Measurements from ENCODE around the gene ZNF587B. TPM values are rescaled to one million over a fixed set of nuclear protein-coding genes. Genes with fewer than 3 reads are reported as not detected.

The ZNF587B gene
- total and polyA plus RNA-seq, 9 of the 15 experiments (the other 6 are each of a cell fraction or from before 2014, with no cell fraction given): 7.4 to 37.5 (median 20.8) TPM

DNA sequence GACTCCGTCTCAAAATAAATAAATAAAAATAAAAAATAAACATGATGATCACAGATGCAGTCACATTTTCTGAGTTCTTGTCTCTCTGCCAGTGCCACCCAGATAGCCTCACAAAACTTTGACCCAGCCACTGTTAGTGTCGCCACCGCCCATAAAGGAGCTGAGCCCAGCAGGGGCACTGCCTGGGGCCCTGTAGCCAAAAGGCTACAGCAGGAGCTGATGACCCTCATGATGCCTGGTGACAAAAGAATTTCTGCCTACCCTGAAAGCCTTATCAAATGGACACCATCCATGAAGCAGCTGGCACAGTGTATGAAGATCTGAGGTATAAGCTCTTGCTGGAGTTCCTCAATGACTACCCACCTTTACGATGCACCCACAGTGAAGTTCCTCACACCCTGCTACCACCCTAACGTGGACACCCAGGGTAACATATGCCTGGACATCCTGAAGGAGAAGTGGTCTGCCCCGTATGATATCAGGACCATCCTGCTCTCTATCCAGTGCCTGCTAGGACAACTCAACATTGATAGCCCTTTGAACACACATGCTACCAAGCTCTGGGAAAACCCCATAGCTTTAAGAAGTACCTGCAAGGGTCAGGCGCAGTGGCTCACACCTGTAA, 37.9 kb downstream of the ZNF587B start:
- Histone ChIP-seq H3K36me3 (ENCODE audit: control insufficient read depth, insufficient read depth, low read length) (peaks cover 41% of the 10 kb centered on the region), H3K9ac (ENCODE audit: insufficient read depth in 1 of 2, low read depth in 2 of 2, low read length in 2 of 2) (no peak overlapping the region), H3K79me2 (ENCODE audit: control insufficient read depth, insufficient read depth, low read length) (no peaks in the 10 kb centered on the region), H3K9me3 (replicated peaks; ENCODE audit: control insufficient read depth, insufficient read depth, low read depth, low read length) (peaks cover 14% of the 10 kb centered on the region), H3K4me1 (replicated peaks in 1 of 2; ENCODE audit: control insufficient read depth in 2 of 2, insufficient read depth in 2 of 2, low read length in 2 of 2) (no peaks in the 10 kb centered on the region), H3K27ac (ENCODE audit: extremely low read depth, low read depth, low read length) (no peak overlapping the region), H2AFZ (ENCODE audit: low read depth, low read length) (no peak overlapping the region), H3K9me1 (ENCODE audit: control insufficient read depth, insufficient read depth, low read length) (no peaks in the 10 kb centered on the region), H4K20me1 (replicated peaks; ENCODE audit: control insufficient read depth, insufficient read depth, low read length) (no peaks in the 10 kb centered on the region), H3K4me3 (no peak overlapping the region), H3K4me2 (ENCODE audit: insufficient read depth, low read length) (no peak overlapping the region), H3K27me3 (ENCODE audit: control insufficient read depth in 2 of 2, insufficient read depth in 2 of 2, low read length in 2 of 2) (no peaks in the 10 kb centered on the region)
- TF ChIP-seq, protein P1, sequence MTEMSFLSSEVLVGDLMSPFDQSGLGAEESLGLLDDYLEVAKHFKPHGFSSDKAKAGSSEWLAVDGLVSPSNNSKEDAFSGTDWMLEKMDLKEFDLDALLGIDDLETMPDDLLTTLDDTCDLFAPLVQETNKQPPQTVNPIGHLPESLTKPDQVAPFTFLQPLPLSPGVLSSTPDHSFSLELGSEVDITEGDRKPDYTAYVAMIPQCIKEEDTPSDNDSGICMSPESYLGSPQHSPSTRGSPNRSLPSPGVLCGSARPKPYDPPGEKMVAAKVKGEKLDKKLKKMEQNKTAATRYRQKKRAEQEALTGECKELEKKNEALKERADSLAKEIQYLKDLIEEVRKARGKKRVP (CRISPR knock-in tag; IDR thresholded peaks at IDR 0.05): no peak
- TF ChIP-seq SIN3A (IDR thresholded peaks at IDR 0.05; ENCODE audit: borderline replicate concordance in 2 of 2, control insufficient read depth in 1 of 2, low read depth in 2 of 2, low read length in 2 of 2) (0 out of 4 replicates have a peak, but pooled peaks of 1 of the 2 experiments have one; percentile 12), GTF2F1 (IDR thresholded peaks at IDR 0.05; ENCODE audit: low read depth, low read length) (no peak), ARID2 (IDR thresholded peaks at IDR 0.05) (no peak), POLR2A (conservative IDR thresholded peaks at IDR 0.05) (peak; percentile 52), ZNF445 (CRISPR knock-in tag; IDR thresholded peaks at IDR 0.05; ENCODE audit: low read depth) (peak; percentile 77), POLR2AphosphoS5 (IDR thresholded peaks at IDR 0.05; ENCODE audit: control insufficient read depth, insufficient read depth, low read depth, low read length) (peak; percentile 29; the same call in 1 of the 2 replicates), MCM7 (IDR thresholded peaks at IDR 0.05) (no peak), SOX6 (IDR thresholded peaks at IDR 0.05) (peak; percentile 29; the same call in 1 of the 2 replicates), SUPT5H (IDR thresholded peaks at IDR 0.05) (peak; percentile 35; the same call in 1 of the 2 replicates), SIX5 (IDR thresholded peaks at IDR 0.05; ENCODE audit: borderline replicate concordance in 1 of 2, insufficient read depth in 1 of 2, low read depth in 1 of 2, low read length in 2 of 2) (no peak), TEAD1 (CRISPR knock-in tag; IDR thresholded peaks at IDR 0.05) (no peak), ZFP1 (CRISPR knock-in tag; IDR thresholded peaks at IDR 0.05) (no peak)
- TF ChIP-seq, protein P2, sequence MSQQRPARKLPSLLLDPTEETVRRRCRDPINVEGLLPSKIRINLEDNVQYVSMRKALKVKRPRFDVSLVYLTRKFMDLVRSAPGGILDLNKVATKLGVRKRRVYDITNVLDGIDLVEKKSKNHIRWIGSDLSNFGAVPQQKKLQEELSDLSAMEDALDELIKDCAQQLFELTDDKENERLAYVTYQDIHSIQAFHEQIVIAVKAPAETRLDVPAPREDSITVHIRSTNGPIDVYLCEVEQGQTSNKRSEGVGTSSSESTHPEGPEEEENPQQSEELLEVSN (IDR thresholded peaks at IDR 0.05; ENCODE audit: borderline replicate concordance in 1 of 2, extremely low read depth in 1 of 2, insufficient read depth in 1 of 2, insufficient read length in 1 of 2, low read depth in 1 of 2, low read length in 1 of 2, poor library complexity in 1 of 2, severe bottlenecking in 1 of 2): peak in 1 of 2 experiments; percentile 4
- ATAC-seq: no peak
- WGBS (ENCODE audit: insufficient coverage, low coverage, missing lambda C conversion rate): 92% methylated on average over 7 of the region's 7 CpGs
- POLR2A ChIA-PET: no interaction called here
- intact Hi-C loops (cut with micrococcal nuclease) (no loop called here), in situ Hi-C loops (cut with MboI) (no loop called here)
- no peak for FAIRE-seq
- no peak for DNase-seq (ENCODE audit: extremely low read depth in 1 of 4, low spot score in 3 of 4)
- no TSS peak for BruUV-seq (replicated peaks)
- CTCF ChIA-PET (ENCODE audit: low intra/inter-chr PET ratio): no interaction called here
